ENCODE measurements around the gene ELMO1.

DNA sequence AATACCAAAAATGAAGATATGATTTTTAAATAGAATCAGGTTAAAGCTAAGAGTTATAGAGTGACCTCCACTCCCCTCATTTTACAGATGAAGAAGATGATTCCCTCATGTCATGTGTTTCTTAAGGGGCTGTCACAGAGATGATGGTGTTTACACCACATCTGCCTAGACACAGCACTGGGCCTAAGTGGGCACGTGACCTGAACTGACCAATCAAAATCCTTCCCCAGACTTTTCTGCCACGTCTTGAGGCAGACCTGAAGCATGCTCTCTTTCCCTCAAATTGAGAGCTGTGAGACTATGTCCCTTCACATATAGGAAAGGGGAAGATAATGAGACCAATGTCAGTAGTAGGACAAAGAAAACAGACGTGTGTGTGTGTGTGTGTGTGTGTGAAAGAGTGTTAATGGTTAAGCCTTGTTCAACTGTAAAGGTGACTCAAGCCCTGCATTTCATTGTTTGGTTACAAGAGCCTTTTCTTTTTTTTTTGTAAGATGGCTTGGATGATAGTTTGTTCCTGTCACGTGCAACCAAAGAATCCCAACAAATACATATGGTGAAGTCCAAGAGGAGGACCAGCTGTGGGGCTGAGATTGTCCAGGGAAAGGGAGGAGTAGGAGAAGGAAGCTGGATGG lies 551.6 kb downstream of the ELMO1 start:
- TF ChIP-seq, protein P1, sequence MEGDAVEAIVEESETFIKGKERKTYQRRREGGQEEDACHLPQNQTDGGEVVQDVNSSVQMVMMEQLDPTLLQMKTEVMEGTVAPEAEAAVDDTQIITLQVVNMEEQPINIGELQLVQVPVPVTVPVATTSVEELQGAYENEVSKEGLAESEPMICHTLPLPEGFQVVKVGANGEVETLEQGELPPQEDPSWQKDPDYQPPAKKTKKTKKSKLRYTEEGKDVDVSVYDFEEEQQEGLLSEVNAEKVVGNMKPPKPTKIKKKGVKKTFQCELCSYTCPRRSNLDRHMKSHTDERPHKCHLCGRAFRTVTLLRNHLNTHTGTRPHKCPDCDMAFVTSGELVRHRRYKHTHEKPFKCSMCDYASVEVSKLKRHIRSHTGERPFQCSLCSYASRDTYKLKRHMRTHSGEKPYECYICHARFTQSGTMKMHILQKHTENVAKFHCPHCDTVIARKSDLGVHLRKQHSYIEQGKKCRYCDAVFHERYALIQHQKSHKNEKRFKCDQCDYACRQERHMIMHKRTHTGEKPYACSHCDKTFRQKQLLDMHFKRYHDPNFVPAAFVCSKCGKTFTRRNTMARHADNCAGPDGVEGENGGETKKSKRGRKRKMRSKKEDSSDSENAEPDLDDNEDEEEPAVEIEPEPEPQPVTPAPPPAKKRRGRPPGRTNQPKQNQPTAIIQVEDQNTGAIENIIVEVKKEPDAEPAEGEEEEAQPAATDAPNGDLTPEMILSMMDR (IDR thresholded peaks at IDR 0.05): no peak
- no peak for TF ChIP-seq POLR2A (IDR thresholded peaks at IDR 0.05)
- no peak for TF ChIP-seq POLR2AphosphoS5 (IDR thresholded peaks at IDR 0.05)

Data from transverse colon (tissue), 4 donors.